ENCODE results near the gene DLG2. TPM values are rescaled to one million over a fixed set of nuclear protein-coding genes. Genes with fewer than 3 reads are reported as not detected.

Gene DLG2
- total RNA-seq, 3 donors from 2014 or later (not counting 1 experiment from before 2014, with no cell fraction given), result 1.7 to 2.9 (median 2.2) TPM

GRCh38 chr11:84899134-84899533 is 728.0 kb downstream of the DLG2 start:
- H3K27me3 ChIP-seq (ENCODE audit: control insufficient read depth, insufficient read depth, low read length), result no peaks in the 10 kb centered on the region
- H3K27ac ChIP-seq (ENCODE audit: low read length), result no peak overlapping the region
- no peaks in the 10 kb centered on the region for H3K9me3 ChIP-seq (ENCODE audit: control insufficient read depth, insufficient read depth, low read length)
- Mint-ChIP-seq H3K27me3 (ENCODE audit: low read depth in 2 of 2) (no peaks in the 10 kb centered on the region), H3K9me3 (peaks cover 15 to 18% of the 10 kb centered on the region in 2 donors), H3K27ac (no peak overlapping the region), H3K4me3 (no peak overlapping the region), H3K36me3 (no peaks in the 10 kb centered on the region), H3K4me1 (no peaks in the 10 kb centered on the region)
- no peak overlapping the region for H3K4me3 ChIP-seq (ENCODE audit: low read length)
- intact Hi-C loops (cut with micrococcal nuclease), result no loop called here
- ATAC-seq (no peak), DNase-seq (no peak)
- 83% methylated on average over 2 of the region's 2 CpGs for WGBS (ENCODE audit: insufficient coverage)
- TF ChIP-seq CTCF (IDR thresholded peaks at IDR 0.05), result no peak
- no peaks in the 10 kb centered on the region for H3K4me1 ChIP-seq (ENCODE audit: control insufficient read depth, insufficient read depth, low read length)
- no peaks in the 10 kb centered on the region for H3K36me3 ChIP-seq (ENCODE audit: control insufficient read depth, insufficient read depth, low read length)

- Histone ChIP-seq H3K27ac (ENCODE audit: low read length) (no peak overlapping the region), H3K9me3 (ENCODE audit: control insufficient read depth, insufficient read depth, low read length) (no peaks in the 10 kb centered on the region), H3K4me1 (ENCODE audit: control insufficient read depth, insufficient read depth, low read length) (no peaks in the 10 kb centered on the region), H3K4me3 (ENCODE audit: low read length) (no peak overlapping the region), H3K36me3 (ENCODE audit: control insufficient read depth, insufficient read depth, low read length) (no peaks in the 10 kb centered on the region), H3K27me3 (ENCODE audit: control insufficient read depth, insufficient read depth, low read length) (no peaks in the 10 kb centered on the region)
- ATAC-seq, result no peak
- H3K4me3 Mint-ChIP-seq, result no peak overlapping the region
- no peaks in the 10 kb centered on the region for H3K4me1 Mint-ChIP-seq
- no peak for TF ChIP-seq CTCF (IDR thresholded peaks at IDR 0.05)
- 58% methylated on average over 2 of the region's 2 CpGs for WGBS (ENCODE audit: insufficient coverage)
- H3K36me3 Mint-ChIP-seq, result no peaks in the 10 kb centered on the region
- H3K27ac Mint-ChIP-seq, result no peak overlapping the region
- H3K27me3 Mint-ChIP-seq (ENCODE audit: low read depth in 2 of 2), result no peaks in the 10 kb centered on the region
- no peak for DNase-seq
- intact Hi-C loops (cut with micrococcal nuclease), result no loop called here
- H3K9me3 Mint-ChIP-seq, result peaks cover 12 to 13% of the 10 kb centered on the region in 2 donors
Measured at GRCh38 chr11:84894666-84895065, 732.5 kb downstream of the DLG2 start.

- Histone ChIP-seq H3K4me3 (ENCODE audit: low read length) (no peak overlapping the region), H3K36me3 (ENCODE audit: control insufficient read depth, insufficient read depth, low read length) (no peaks in the 10 kb centered on the region), H3K27me3 (ENCODE audit: control insufficient read depth, insufficient read depth, low read length) (no peaks in the 10 kb centered on the region), H3K4me1 (ENCODE audit: control insufficient read depth, insufficient read depth, low read length) (no peaks in the 10 kb centered on the region), H3K27ac (ENCODE audit: low read length) (no peak overlapping the region), H3K9me3 (ENCODE audit: control insufficient read depth, insufficient read depth, low read length) (no peaks in the 10 kb centered on the region)
- H3K4me1 Mint-ChIP-seq, result no peaks in the 10 kb centered on the region
- DNase-seq, result no peak
- 79% methylated on average over 2 of the region's 3 CpGs for WGBS (ENCODE audit: insufficient coverage)
- no peak overlapping the region for H3K4me3 Mint-ChIP-seq
- intact Hi-C loops (cut with micrococcal nuclease), result no loop called here
- H3K36me3 Mint-ChIP-seq, result no peaks in the 10 kb centered on the region
- no peaks in the 10 kb centered on the region for H3K27me3 Mint-ChIP-seq (ENCODE audit: low read depth in 2 of 2)
- no peak overlapping the region for H3K27ac Mint-ChIP-seq
- H3K9me3 Mint-ChIP-seq, result peaks cover 12 to 15% of the 10 kb centered on the region in 2 donors
- no peak for TF ChIP-seq CTCF (IDR thresholded peaks at IDR 0.05)
- no peak for ATAC-seq
Measured at GRCh38 chr11:84890676-84891075, 736.5 kb downstream of the DLG2 start.

- WGBS (ENCODE audit: insufficient coverage), result 83% methylated on average over 3 of the region's 3 CpGs
Measured at GRCh38 chr11:84889556-84889955, 737.6 kb downstream of the DLG2 start.

More at GRCh38 chr11:84889556-84889955, 737.6 kb downstream of the DLG2 start:
- Mint-ChIP-seq H3K27me3 (ENCODE audit: low read depth in 2 of 2) (no peaks in the 10 kb centered on the region), H3K27ac (no peak overlapping the region), H3K36me3 (no peaks in the 10 kb centered on the region), H3K4me3 (no peak overlapping the region), H3K9me3 (peaks cover 15% of the 10 kb centered on the region in 2 donors), H3K4me1 (no peaks in the 10 kb centered on the region)
- no peak for TF ChIP-seq CTCF (IDR thresholded peaks at IDR 0.05)
- no peak for DNase-seq
- Histone ChIP-seq H3K4me1 (ENCODE audit: control insufficient read depth, insufficient read depth, low read length) (no peaks in the 10 kb centered on the region), H3K27me3 (ENCODE audit: control insufficient read depth, insufficient read depth, low read length) (no peaks in the 10 kb centered on the region), H3K4me3 (ENCODE audit: low read length) (no peak overlapping the region), H3K27ac (ENCODE audit: low read length) (no peak overlapping the region), H3K9me3 (ENCODE audit: control insufficient read depth, insufficient read depth, low read length) (no peaks in the 10 kb centered on the region), H3K36me3 (ENCODE audit: control insufficient read depth, insufficient read depth, low read length) (no peaks in the 10 kb centered on the region)
- ATAC-seq, result no peak
- intact Hi-C loops (cut with micrococcal nuclease), result no loop called here
